ENCODE measurements around the gene POU6F1. TPM values are rescaled to one million over a fixed set of nuclear protein-coding genes. Genes with fewer than 3 reads are reported as not detected.
A peak's percentile ranks its signal among the peaks of the same experiment; 100 is the strongest.

The POU6F1 gene
- total and polyA plus RNA-seq, 9 of the 15 experiments (the other 6 are each of a cell fraction or from before 2014, with no cell fraction given): 0.14 to 3.3 (median 1.1) TPM

DNA sequence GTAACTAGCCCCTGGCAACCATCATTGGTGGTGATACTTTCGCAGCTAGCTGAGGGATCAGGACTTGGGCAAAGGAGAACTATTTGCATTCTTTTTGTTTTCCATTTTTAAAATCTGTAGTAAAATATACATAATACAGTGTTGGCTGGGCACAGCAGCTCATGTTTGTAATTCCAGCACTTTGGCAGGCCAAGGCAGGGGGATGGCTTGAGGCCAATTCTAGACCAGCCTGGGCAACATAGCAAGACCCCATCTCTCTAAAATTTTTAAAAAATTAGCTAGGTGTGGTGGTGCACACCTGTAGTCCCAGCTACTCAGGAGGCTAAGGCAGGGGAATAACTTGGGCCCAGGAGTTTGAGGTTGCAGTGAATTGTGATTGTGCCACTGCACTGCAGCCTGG lies 64.9 kb downstream of the POU6F1 start:
- Histone ChIP-seq H4K20me1 (replicated peaks; ENCODE audit: control insufficient read depth, insufficient read depth, low read length) (no peaks in the 10 kb centered on the region), H3K9me1 (ENCODE audit: control insufficient read depth, insufficient read depth, low read length) (no peaks in the 10 kb centered on the region), H3K9ac (ENCODE audit: insufficient read depth in 1 of 2, low read depth in 2 of 2, low read length in 2 of 2) (no peak overlapping the region), H3K79me2 (ENCODE audit: control insufficient read depth, insufficient read depth, low read length) (0 out of 3 replicates have a peak, but pooled peaks cover 4% of the 10 kb centered on the region), H3K27me3 (ENCODE audit: control insufficient read depth in 2 of 2, insufficient read depth in 2 of 2, low read length in 2 of 2) (no peaks in the 10 kb centered on the region), H3K9me3 (replicated peaks; ENCODE audit: control insufficient read depth, insufficient read depth, low read depth, low read length) (no peaks in the 10 kb centered on the region), H3K4me2 (ENCODE audit: insufficient read depth, low read length) (no peak overlapping the region), H3K4me3 (no peak overlapping the region), H3K27ac (ENCODE audit: extremely low read depth, low read depth, low read length) (no peak overlapping the region), H2AFZ (ENCODE audit: low read depth, low read length) (no peak overlapping the region), H3K36me3 (ENCODE audit: control insufficient read depth, insufficient read depth, low read length) (peaks cover 4% of the 10 kb centered on the region; the same call in 1 of the 3 replicates), H3K4me1 (replicated peaks in 1 of 2; ENCODE audit: control insufficient read depth in 2 of 2, insufficient read depth in 2 of 2, low read length in 2 of 2) (no peaks in the 10 kb centered on the region; a peak in 1 of 5 replicates)
- intact Hi-C loops (cut with micrococcal nuclease) (no loop called here), in situ Hi-C loops (cut with MboI) (no loop called here)
- ChIA-PET CTCF (ENCODE audit: low intra/inter-chr PET ratio) (no interaction called here), POLR2A (no interaction called here)
- no TSS peak for BruUV-seq (replicated peaks)
- peak; percentile 79 for TF ChIP-seq ZNF121 (CRISPR knock-in tag; conservative IDR thresholded peaks at IDR 0.05)
- TF ChIP-seq ZNF436 (CRISPR knock-in tag; IDR thresholded peaks at IDR 0.05): no peak
- 88% methylated on average over 1 of the region's 1 CpG for WGBS (ENCODE audit: insufficient coverage, low coverage, missing lambda C conversion rate)
- ATAC-seq (no peak), DNase-seq (ENCODE audit: extremely low read depth in 1 of 4, low spot score in 3 of 4) (no peak), FAIRE-seq (no peak)

- intact Hi-C loops (cut with micrococcal nuclease) (no loop called here), in situ Hi-C loops (cut with MboI) (no loop called here)
- H3K9me1 ChIP-seq (ENCODE audit: control insufficient read depth, insufficient read depth, low read length): no peaks in the 10 kb centered on the region
- H2AFZ ChIP-seq (ENCODE audit: low read depth, low read length): no peak overlapping the region
- peaks cover 4% of the 10 kb centered on the region; the same call in 2 of the 3 replicates for H3K36me3 ChIP-seq (ENCODE audit: control insufficient read depth, insufficient read depth, low read length)
- H3K9me3 ChIP-seq (replicated peaks; ENCODE audit: control insufficient read depth, insufficient read depth, low read depth, low read length): no peaks in the 10 kb centered on the region
- no peaks in the 10 kb centered on the region for H3K27me3 ChIP-seq (ENCODE audit: control insufficient read depth in 2 of 2, insufficient read depth in 2 of 2, low read length in 2 of 2)
- H3K4me3 ChIP-seq: no peak overlapping the region
- ChIA-PET CTCF (ENCODE audit: low intra/inter-chr PET ratio) (no interaction called here), POLR2A (no interaction called here)
- no TSS peak for BruUV-seq (replicated peaks)
- no peak for FAIRE-seq
- DNase-seq (ENCODE audit: extremely low read depth in 1 of 4, low spot score in 3 of 4): no peak
- H3K4me2 ChIP-seq (ENCODE audit: insufficient read depth, low read length): no peak overlapping the region
- H3K9ac ChIP-seq (ENCODE audit: insufficient read depth in 1 of 2, low read depth in 2 of 2, low read length in 2 of 2): no peak overlapping the region
- no peaks in the 10 kb centered on the region for H4K20me1 ChIP-seq (replicated peaks; ENCODE audit: control insufficient read depth, insufficient read depth, low read length)
- WGBS (ENCODE audit: insufficient coverage, low coverage, missing lambda C conversion rate): 50% methylated on average over 3 of the region's 3 CpGs
- no peak for ATAC-seq
- no peaks in the 10 kb centered on the region for H3K4me1 ChIP-seq (replicated peaks in 1 of 2; ENCODE audit: control insufficient read depth in 2 of 2, insufficient read depth in 2 of 2, low read length in 2 of 2)
- H3K27ac ChIP-seq (ENCODE audit: extremely low read depth, low read depth, low read length): no peak overlapping the region
- H3K79me2 ChIP-seq (ENCODE audit: control insufficient read depth, insufficient read depth, low read length): peaks cover 12% of the 10 kb centered on the region; the same call in 2 of the 3 replicates
- TF ChIP-seq ZFPM2 (CRISPR knock-in tag; IDR thresholded peaks at IDR 0.05) (no peak), SUPT5H (IDR thresholded peaks at IDR 0.05) (no peak), NELFE (IDR thresholded peaks at IDR 0.05; ENCODE audit: insufficient read depth, insufficient read length) (no peak), ZBTB11 (CRISPR knock-in tag; IDR thresholded peaks at IDR 0.05) (no peak), MCM5 (IDR thresholded peaks at IDR 0.05; ENCODE audit: low read depth) (no peak), PCBP1 (IDR thresholded peaks at IDR 0.05; ENCODE audit: low read depth, low read length, poor library complexity, severe bottlenecking) (no peak)
- TF ChIP-seq, protein P1, sequence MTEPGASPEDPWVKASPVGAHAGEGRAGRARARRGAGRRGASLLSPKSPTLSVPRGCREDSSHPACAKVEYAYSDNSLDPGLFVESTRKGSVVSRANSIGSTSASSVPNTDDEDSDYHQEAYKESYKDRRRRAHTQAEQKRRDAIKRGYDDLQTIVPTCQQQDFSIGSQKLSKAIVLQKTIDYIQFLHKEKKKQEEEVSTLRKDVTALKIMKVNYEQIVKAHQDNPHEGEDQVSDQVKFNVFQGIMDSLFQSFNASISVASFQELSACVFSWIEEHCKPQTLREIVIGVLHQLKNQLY (CRISPR knock-in tag; conservative IDR thresholded peaks at IDR 0.05): no peak
These were observed 67.1 kb downstream of the POU6F1 start for GRCh38 chr12:51150777-51151176.

Measured in K562 (cell line).